Liver (tissue), 9 donors: ENCODE measurements around the gene NLRP5. TPM values are rescaled to one million over a fixed set of nuclear protein-coding genes. Genes with fewer than 3 reads are reported as not detected.

ENCODE experiments used
- DNase-seq: peaks from one replicate; pipeline ENCODE4 v3.0.0-alpha.2; 2017; ENCODE audit warnings: low spot score
- H3K27ac ChIP-seq, 2 donors: one replicate each; pipeline ENCODE4 v1.7.0; 2013; ENCODE audit warnings: inconsistent platforms in 2 of 2, low read length in 2 of 2, control low read depth in 1 of 2, low read depth in 1 of 2, mild to moderate bottlenecking in 1 of 2
- H3K27me3 ChIP-seq, 4 donors: one replicate each; pipeline versions ENCODE4 v1.6.1 to v1.7.0; 2013; ENCODE audit warnings: low read length in 3 of 4, inconsistent platforms in 1 of 4, mild to moderate bottlenecking in 1 of 4, moderate library complexity in 1 of 4; ENCODE audit not compliant: control insufficient read depth in 4 of 4, insufficient read depth in 4 of 4
- H3K36me3 ChIP-seq, 4 donors: one replicate each; pipeline versions ENCODE4 v1.6.1 to v1.7.0; 2013; ENCODE audit warnings: low read length in 3 of 4, mild to moderate bottlenecking in 3 of 4, low read depth in 1 of 4, moderate library complexity in 1 of 4; ENCODE audit not compliant: control insufficient read depth in 4 of 4, insufficient read depth in 3 of 4
- H3K4me1 ChIP-seq, 4 donors: one replicate each; pipeline versions ENCODE4 v1.6.1 to v1.7.0; 2013; ENCODE audit warnings: low read length in 3 of 4, mild to moderate bottlenecking in 3 of 4, moderate library complexity in 1 of 4; ENCODE audit not compliant: control insufficient read depth in 4 of 4, insufficient read depth in 4 of 4
- H3K4me3 ChIP-seq, 3 donors: one replicate each; pipeline versions ENCODE4 v1.6.1 to v1.7.0; 2013; ENCODE audit warnings: low read length in 3 of 3, control low read depth in 1 of 3, low read depth in 1 of 3, mild to moderate bottlenecking in 1 of 3
- H3K9ac ChIP-seq, 2 donors: one replicate each; pipeline ENCODE4 v1.7.0; 2013; ENCODE audit warnings: low read length in 2 of 2, mild to moderate bottlenecking in 2 of 2, moderate library complexity in 2 of 2, control low read depth in 1 of 2, low read depth in 1 of 2
- H3K9me3 ChIP-seq, 4 donors: one replicate each; pipeline versions ENCODE4 v1.6.1 to v1.7.0; 2013; ENCODE audit warnings: low read length in 3 of 4; ENCODE audit not compliant: control insufficient read depth in 4 of 4
- EGR1 ChIP-seq, 2 donors: IDR thresholded peaks; 2 replicates each; pipeline ENCODE4 v1.6.1; 2016 to 2018; ENCODE audit warnings: antibody characterized with exemption in 2 of 2, low read depth in 2 of 2
- FOXA1 ChIP-seq: IDR thresholded peaks from 2 replicates; pipeline ENCODE4 v1.6.1; 2016; ENCODE audit warnings: antibody characterized with exemption
- FOXA2 ChIP-seq: IDR thresholded peaks from 2 replicates; pipeline ENCODE4 v1.6.1; 2016; ENCODE audit warnings: antibody characterized with exemption
- GABPA ChIP-seq, 2 donors: IDR thresholded peaks in 1 of 2; conservative IDR thresholded peaks in 1 of 2; 2 replicates each; pipeline ENCODE4 v1.6.1; 2016; ENCODE audit warnings: antibody characterized with exemption in 2 of 2, mild to moderate bottlenecking in 1 of 2, moderate library complexity in 1 of 2
- HNF4A ChIP-seq, 2 donors: conservative IDR thresholded peaks; 2 replicates each; pipeline ENCODE4 v1.6.1; 2016; ENCODE audit warnings: antibody characterized with exemption in 2 of 2, mild to moderate bottlenecking in 2 of 2
- HNF4G ChIP-seq: IDR thresholded peaks from 2 replicates; pipeline ENCODE4 v1.6.1; 2016; ENCODE audit warnings: antibody characterized with exemption
- JUND ChIP-seq, 2 donors: IDR thresholded peaks; 2 replicates each; pipeline ENCODE4 v1.6.1; 2016; ENCODE audit warnings: antibody characterized with exemption in 2 of 2
- NR2F2 ChIP-seq: IDR thresholded peaks from 2 replicates; pipeline ENCODE4 v1.6.1; 2016; ENCODE audit warnings: antibody characterized with exemption
- RAD21 ChIP-seq, 2 donors: IDR thresholded peaks; 2 replicates each; pipeline ENCODE4 v1.6.1; 2016; ENCODE audit warnings: antibody characterized with exemption in 2 of 2, mild to moderate bottlenecking in 2 of 2
- RXRA ChIP-seq, 2 donors: IDR thresholded peaks; 2 replicates each; pipeline ENCODE4 v1.6.1; 2017 to 2018; ENCODE audit warnings: antibody characterized with exemption in 2 of 2, mild to moderate bottlenecking in 1 of 2
- SP1 ChIP-seq: IDR thresholded peaks from 2 replicates; pipeline ENCODE4 v1.6.1; 2018; ENCODE audit warnings: antibody characterized with exemption, mild to moderate bottlenecking
- TAF1 ChIP-seq: conservative IDR thresholded peaks from 2 replicates; pipeline ENCODE4 v1.6.1; 2016; ENCODE audit warnings: antibody characterized with exemption, mild to moderate bottlenecking
- YY1 ChIP-seq: IDR thresholded peaks from 2 replicates; pipeline ENCODE4 v1.6.1; 2016; ENCODE audit warnings: antibody characterized with exemption, mild to moderate bottlenecking
- WGBS: extraction: QIAGEN DNeasy Blood & Tissue Kit; methylation state at CpG from one replicate; pipeline ENCODE4 v1.1.7; 2013; 5-methylcytosine and 5-hydroxymethylcytosine counted together
- polyA plus RNA-seq, 2 donors: library from polyadenylated mRNA; stranded (reverse) in 1 of 2; unstranded in 1 of 2; fragments of 200-250 nt in 1 of 2; fragments of >200 nt in 1 of 2; fragmentation: Nextera tagmentation in 1 of 2; extraction: Ambion mirVana in 1 of 2; gene quantifications; one replicate each; pipeline versions ENCODE4 v1.2.1 to v1.2.3, GENCODE V29; 2013 to 2015
- total RNA-seq, 2 donors: library from RNA; depleted of rRNA; stranded (reverse); fragments of >200 nt; gene quantifications; one replicate each; pipeline ENCODE4 v1.2.3, GENCODE V29; 2014
- TF ChIP-seq, protein P1 (sequence below): fragments of 150-350 bp; IDR thresholded peaks from 2 replicates; pipeline ENCODE4 v1.5.1; 2017; ENCODE audit warnings: improper control_type of control experiment, low read depth, low read length; ENCODE audit not compliant: missing input control
- TF ChIP-seq, protein P2 (sequence below): IDR thresholded peaks from 2 replicates; pipeline ENCODE4 v1.6.1; 2016; ENCODE audit warnings: antibody characterized with exemption
- TF ChIP-seq, protein P3 (sequence below): IDR thresholded peaks from 2 replicates; pipeline ENCODE4 v1.6.1; 2016; ENCODE audit warnings: antibody characterized with exemption
- TF ChIP-seq, protein P4 (sequence below): IDR thresholded peaks from 2 replicates; pipeline ENCODE4 v1.6.1; 2016; ENCODE audit warnings: antibody characterized with exemption
- TF ChIP-seq, protein P5 (sequence below): IDR thresholded peaks from 2 replicates; pipeline ENCODE4 v1.6.1; 2016; ENCODE audit warnings: antibody characterized with exemption, mild to moderate bottlenecking
- donor health status: healthy.
- donor health status: healthy.
- donor health status: healthy.
- donor health status: healthy.
- donor health status: healthy.

The NLRP5 gene
- total and polyA plus RNA-seq, 4 donors = not detected

DNA sequence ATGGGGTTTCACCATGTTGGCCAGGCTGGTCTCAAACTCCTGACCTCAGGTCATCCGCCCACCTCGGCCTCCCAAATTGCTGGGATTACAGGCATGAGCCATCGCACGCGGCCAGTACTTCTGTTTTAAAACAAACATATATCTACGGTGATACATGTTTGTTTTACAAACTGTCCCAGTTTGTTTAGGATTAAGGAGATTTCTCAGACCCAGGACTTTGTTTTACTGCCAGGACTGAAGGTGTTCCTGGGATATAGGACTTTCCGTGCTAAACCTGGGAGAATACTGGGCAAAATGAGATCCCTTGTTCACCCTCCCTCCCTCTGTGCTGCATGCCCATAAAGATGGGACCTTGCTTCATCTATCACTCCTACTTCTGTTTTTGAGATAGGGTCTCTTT lies 30.1 kb upstream of the NLRP5 start:
- H3K36me3 ChIP-seq = no peaks in the 10 kb centered on the region
- H3K27me3 ChIP-seq = no peaks in the 10 kb centered on the region
- no peak overlapping the region for H3K27ac ChIP-seq
- peaks cover 0 to 4% (median 2%) of the 10 kb centered on the region in 4 donors for H3K9me3 ChIP-seq
- H3K9ac ChIP-seq = no peak overlapping the region
- TF ChIP-seq, protein P1, sequence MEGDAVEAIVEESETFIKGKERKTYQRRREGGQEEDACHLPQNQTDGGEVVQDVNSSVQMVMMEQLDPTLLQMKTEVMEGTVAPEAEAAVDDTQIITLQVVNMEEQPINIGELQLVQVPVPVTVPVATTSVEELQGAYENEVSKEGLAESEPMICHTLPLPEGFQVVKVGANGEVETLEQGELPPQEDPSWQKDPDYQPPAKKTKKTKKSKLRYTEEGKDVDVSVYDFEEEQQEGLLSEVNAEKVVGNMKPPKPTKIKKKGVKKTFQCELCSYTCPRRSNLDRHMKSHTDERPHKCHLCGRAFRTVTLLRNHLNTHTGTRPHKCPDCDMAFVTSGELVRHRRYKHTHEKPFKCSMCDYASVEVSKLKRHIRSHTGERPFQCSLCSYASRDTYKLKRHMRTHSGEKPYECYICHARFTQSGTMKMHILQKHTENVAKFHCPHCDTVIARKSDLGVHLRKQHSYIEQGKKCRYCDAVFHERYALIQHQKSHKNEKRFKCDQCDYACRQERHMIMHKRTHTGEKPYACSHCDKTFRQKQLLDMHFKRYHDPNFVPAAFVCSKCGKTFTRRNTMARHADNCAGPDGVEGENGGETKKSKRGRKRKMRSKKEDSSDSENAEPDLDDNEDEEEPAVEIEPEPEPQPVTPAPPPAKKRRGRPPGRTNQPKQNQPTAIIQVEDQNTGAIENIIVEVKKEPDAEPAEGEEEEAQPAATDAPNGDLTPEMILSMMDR = no peak
- TF ChIP-seq HNF4A (conservative IDR thresholded peaks at IDR 0.05) = no peak
- TF ChIP-seq HNF4G = no peak
- TF ChIP-seq, protein P2, sequence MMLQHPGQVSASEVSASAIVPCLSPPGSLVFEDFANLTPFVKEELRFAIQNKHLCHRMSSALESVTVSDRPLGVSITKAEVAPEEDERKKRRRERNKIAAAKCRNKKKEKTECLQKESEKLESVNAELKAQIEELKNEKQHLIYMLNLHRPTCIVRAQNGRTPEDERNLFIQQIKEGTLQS = no peak
- TF ChIP-seq YY1 = no peak
- TF ChIP-seq JUND (IDR thresholded peaks at IDR 0.05) = no peak
- 81% methylated on average over 7 of the region's 7 CpGs for WGBS
- no peak overlapping the region for H3K4me3 ChIP-seq
- H3K4me1 ChIP-seq = no peaks in the 10 kb centered on the region
- DNase-seq = no peak

DNA sequence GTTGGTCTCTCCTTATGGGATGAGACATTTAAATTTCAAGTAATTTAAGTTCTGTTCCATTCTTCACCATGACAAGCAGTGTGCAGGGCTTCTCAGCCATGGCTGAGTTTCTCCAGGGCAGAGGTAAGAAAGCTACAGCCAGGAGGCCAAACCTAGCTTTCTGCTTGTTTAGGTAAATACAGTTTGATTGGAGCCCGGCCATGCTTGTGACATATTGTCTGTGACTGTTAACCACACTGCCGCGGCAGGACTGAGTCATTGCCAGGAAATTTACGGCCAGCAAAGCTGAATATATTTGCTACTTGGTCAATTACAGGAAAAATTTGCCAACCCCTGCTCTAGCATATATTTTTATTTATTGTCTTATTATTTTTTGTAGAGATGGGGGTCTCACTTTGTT lies 28.2 kb upstream of the NLRP5 start:
- H3K9ac ChIP-seq = no peak overlapping the region
- H3K27ac ChIP-seq = no peak overlapping the region
- no peaks in the 10 kb centered on the region for H3K36me3 ChIP-seq
- DNase-seq = no peak
- H3K4me1 ChIP-seq = no peaks in the 10 kb centered on the region
- 60% methylated on average over 4 of the region's 4 CpGs for WGBS
- H3K9me3 ChIP-seq = peaks cover 0 to 4% (median under 1%) of the 10 kb centered on the region in 4 donors
- no peak for TF ChIP-seq RAD21 (IDR thresholded peaks at IDR 0.05)
- TF ChIP-seq NR2F2 = no peak
- TF ChIP-seq, protein P3, sequence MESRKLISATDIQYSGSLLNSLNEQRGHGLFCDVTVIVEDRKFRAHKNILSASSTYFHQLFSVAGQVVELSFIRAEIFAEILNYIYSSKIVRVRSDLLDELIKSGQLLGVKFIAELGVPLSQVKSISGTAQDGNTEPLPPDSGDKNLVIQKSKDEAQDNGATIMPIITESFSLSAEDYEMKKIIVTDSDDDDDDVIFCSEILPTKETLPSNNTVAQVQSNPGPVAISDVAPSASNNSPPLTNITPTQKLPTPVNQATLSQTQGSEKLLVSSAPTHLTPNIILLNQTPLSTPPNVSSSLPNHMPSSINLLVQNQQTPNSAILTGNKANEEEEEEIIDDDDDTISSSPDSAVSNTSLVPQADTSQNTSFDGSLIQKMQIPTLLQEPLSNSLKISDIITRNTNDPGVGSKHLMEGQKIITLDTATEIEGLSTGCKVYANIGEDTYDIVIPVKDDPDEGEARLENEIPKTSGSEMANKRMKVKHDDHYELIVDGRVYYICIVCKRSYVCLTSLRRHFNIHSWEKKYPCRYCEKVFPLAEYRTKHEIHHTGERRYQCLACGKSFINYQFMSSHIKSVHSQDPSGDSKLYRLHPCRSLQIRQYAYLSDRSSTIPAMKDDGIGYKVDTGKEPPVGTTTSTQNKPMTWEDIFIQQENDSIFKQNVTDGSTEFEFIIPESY = no peak
- TF ChIP-seq SP1 = no peak
- TF ChIP-seq, protein P4, sequence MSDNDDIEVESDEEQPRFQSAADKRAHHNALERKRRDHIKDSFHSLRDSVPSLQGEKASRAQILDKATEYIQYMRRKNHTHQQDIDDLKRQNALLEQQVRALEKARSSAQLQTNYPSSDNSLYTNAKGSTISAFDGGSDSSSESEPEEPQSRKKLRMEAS = no peak
- TF ChIP-seq YY1 = no peak
- TF ChIP-seq, protein P5, sequence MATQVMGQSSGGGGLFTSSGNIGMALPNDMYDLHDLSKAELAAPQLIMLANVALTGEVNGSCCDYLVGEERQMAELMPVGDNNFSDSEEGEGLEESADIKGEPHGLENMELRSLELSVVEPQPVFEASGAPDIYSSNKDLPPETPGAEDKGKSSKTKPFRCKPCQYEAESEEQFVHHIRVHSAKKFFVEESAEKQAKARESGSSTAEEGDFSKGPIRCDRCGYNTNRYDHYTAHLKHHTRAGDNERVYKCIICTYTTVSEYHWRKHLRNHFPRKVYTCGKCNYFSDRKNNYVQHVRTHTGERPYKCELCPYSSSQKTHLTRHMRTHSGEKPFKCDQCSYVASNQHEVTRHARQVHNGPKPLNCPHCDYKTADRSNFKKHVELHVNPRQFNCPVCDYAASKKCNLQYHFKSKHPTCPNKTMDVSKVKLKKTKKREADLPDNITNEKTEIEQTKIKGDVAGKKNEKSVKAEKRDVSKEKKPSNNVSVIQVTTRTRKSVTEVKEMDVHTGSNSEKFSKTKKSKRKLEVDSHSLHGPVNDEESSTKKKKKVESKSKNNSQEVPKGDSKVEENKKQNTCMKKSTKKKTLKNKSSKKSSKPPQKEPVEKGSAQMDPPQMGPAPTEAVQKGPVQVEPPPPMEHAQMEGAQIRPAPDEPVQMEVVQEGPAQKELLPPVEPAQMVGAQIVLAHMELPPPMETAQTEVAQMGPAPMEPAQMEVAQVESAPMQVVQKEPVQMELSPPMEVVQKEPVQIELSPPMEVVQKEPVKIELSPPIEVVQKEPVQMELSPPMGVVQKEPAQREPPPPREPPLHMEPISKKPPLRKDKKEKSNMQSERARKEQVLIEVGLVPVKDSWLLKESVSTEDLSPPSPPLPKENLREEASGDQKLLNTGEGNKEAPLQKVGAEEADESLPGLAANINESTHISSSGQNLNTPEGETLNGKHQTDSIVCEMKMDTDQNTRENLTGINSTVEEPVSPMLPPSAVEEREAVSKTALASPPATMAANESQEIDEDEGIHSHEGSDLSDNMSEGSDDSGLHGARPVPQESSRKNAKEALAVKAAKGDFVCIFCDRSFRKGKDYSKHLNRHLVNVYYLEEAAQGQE = no peak
- no peak for TF ChIP-seq GABPA (IDR thresholded peaks at IDR 0.05 in 1 of 2, conservative IDR thresholded peaks at IDR 0.05 in 1 of 2)
- TF ChIP-seq HNF4G = no peak
- TF ChIP-seq, protein P2 = no peak
- no peak for TF ChIP-seq HNF4A (conservative IDR thresholded peaks at IDR 0.05)
- no peak for TF ChIP-seq FOXA1
- TF ChIP-seq RXRA (IDR thresholded peaks at IDR 0.05) = no peak
- TF ChIP-seq EGR1 (IDR thresholded peaks at IDR 0.05; ENCODE audit: low read depth in 2 of 2) = no peak
- no peak for TF ChIP-seq TAF1
- no peak for TF ChIP-seq FOXA2
- H3K4me3 ChIP-seq = no peak overlapping the region
- no peaks in the 10 kb centered on the region for H3K27me3 ChIP-seq
